Type B pancreatic cell (in vitro differentiated cells): ENCODE measurements around the gene ZNHIT1. TPM values are rescaled to one million over a fixed set of nuclear protein-coding genes. Genes with fewer than 3 reads are reported as not detected.
A peak's percentile ranks its signal among the peaks of the same experiment; 100 is the strongest.

Source experiments
- DNase-seq: peaks from one replicate; pipeline ENCODE4 v3.0.0; 2021; ENCODE audit warnings: mixed read lengths; ENCODE audit not compliant: unreplicated experiment; ENCODE audit errors: extremely low spot score
- H3K27ac Mint-ChIP-seq: 2 replicates; pipeline ENCODE4 v1.8.0; 2021; ENCODE audit warnings: mild to moderate bottlenecking, mixed read lengths
- H3K27me3 Mint-ChIP-seq: 2 replicates; pipeline ENCODE4 v1.8.0; 2021; ENCODE audit warnings: mixed read lengths
- H3K36me3 Mint-ChIP-seq: 2 replicates; pipeline ENCODE4 v1.8.0; 2021; ENCODE audit warnings: mixed read lengths
- H3K4me1 Mint-ChIP-seq: one replicate; pipeline ENCODE4 v1.8.0; 2021; ENCODE audit warnings: mixed read lengths; ENCODE audit not compliant: unreplicated experiment
- H3K4me3 Mint-ChIP-seq: 2 replicates; pipeline ENCODE4 v1.8.0; 2021; ENCODE audit warnings: mild to moderate bottlenecking, mixed read lengths
- H3K9me3 Mint-ChIP-seq: 2 replicates; pipeline ENCODE4 v1.8.0; 2021; ENCODE audit warnings: mixed read lengths
- total RNA-seq: library from RNA; stranded (reverse); gene quantifications from 2 replicates; pipeline ENCODE4 v1.2.1, GENCODE V29; 2021; ENCODE audit warnings: low replicate concordance
- TF ChIP-seq, protein P1 (sequence below): fragments of 200-600 bp; sonication (generic); conservative IDR thresholded peaks from 2 replicates; pipeline ENCODE4 v1.5.0; 2021; ENCODE audit warnings: antibody characterized with exemption, mild to moderate bottlenecking

Gene ZNHIT1
- total RNA-seq, 1 donor from 2014 or later = 61.1 TPM

DNA sequence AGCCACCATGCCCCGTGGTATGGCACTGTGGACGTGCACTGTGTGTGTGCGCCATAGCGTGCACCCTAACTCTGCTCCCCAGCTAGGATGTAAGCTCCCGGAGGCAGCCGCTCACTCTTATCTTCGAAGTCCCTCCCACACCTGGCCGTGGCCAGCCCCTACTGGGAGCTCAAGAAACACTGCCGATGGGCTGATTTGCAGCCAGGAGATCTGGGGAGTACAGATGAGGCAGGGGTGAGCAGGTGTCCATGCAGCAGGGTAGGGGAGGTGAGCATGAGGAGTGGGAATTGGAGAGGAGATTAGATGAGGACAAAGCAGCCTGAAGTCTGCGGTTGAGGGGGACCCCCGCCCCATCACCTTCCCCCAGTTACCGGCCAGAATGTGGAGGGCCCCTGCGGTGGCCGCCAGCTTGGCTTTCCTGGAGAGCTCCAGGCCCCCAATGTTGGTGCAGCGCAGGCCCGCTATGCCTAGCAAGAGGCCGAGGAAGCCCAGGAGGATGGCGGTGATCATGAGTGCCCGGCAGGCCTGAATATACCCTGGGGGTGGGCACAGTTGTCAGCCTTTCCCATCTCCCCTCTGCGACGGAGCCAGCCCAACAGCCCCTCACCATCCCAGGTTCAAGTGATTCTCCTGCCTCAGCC lies 16.1 kb downstream of the ZNHIT1 start:
- Mint-ChIP-seq H3K4me1 (peaks cover 9% of the 10 kb centered on the region), H3K4me3 (no peak overlapping the region), H3K36me3 (no peaks in the 10 kb centered on the region), H3K27me3 (no peaks in the 10 kb centered on the region), H3K9me3 (no peaks in the 10 kb centered on the region), H3K27ac (no peak overlapping the region)
- no peak for DNase-seq
- TF ChIP-seq, protein P1, sequence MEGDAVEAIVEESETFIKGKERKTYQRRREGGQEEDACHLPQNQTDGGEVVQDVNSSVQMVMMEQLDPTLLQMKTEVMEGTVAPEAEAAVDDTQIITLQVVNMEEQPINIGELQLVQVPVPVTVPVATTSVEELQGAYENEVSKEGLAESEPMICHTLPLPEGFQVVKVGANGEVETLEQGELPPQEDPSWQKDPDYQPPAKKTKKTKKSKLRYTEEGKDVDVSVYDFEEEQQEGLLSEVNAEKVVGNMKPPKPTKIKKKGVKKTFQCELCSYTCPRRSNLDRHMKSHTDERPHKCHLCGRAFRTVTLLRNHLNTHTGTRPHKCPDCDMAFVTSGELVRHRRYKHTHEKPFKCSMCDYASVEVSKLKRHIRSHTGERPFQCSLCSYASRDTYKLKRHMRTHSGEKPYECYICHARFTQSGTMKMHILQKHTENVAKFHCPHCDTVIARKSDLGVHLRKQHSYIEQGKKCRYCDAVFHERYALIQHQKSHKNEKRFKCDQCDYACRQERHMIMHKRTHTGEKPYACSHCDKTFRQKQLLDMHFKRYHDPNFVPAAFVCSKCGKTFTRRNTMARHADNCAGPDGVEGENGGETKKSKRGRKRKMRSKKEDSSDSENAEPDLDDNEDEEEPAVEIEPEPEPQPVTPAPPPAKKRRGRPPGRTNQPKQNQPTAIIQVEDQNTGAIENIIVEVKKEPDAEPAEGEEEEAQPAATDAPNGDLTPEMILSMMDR = no peak

DNA sequence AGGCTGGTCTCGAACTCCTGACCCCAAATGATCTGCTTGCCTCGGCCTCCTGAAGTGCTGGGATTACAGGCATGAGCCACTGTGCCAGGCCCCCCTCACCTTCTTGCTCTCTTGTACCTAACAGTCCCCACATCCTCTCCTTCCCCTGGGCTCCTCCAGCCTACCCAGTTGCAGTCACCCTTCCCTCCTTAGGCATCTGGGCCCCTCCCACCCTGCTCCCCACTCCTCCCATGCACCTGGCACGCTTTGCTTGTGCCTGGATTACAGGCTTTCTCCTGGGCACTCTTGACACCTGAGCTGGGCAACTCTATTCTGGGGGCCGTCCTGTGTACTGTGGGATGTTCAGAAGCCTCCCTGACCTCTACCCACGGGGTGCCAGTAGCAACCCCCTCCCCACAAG lies 16.7 kb downstream of the ZNHIT1 start:
- TF ChIP-seq, protein P1 = no peak
- Mint-ChIP-seq H3K27ac (no peak overlapping the region), H3K36me3 (no peaks in the 10 kb centered on the region), H3K4me1 (peaks cover 9% of the 10 kb centered on the region), H3K9me3 (no peaks in the 10 kb centered on the region), H3K27me3 (no peaks in the 10 kb centered on the region), H3K4me3 (peak overlapping the region; percentile 61)
- no peak for DNase-seq

DNA sequence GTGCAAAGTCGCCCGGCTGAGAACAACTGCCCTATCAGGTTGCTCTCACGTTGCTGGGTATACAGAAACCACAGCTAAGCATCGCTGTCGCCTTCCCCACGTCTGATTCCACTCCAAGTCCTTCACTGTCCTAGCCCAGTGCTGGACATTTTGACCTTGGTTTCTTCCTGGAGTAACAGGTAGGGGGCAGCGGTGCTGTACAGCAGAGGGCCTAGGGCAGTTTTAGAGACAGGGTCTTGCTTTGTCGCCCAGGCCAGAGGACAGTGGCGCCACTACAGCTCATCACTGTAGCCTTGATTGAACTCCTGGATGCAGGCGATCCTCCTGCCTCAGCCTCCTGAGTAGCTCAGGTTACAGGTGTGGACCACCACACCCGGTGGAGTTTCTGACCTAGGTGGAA lies 17.1 kb downstream of the ZNHIT1 start:
- no peak overlapping the region for H3K27ac Mint-ChIP-seq
- H3K27me3 Mint-ChIP-seq = no peaks in the 10 kb centered on the region
- TF ChIP-seq, protein P1 = peak; percentile 56
- no peaks in the 10 kb centered on the region for H3K9me3 Mint-ChIP-seq
- peaks cover 9% of the 10 kb centered on the region for H3K4me1 Mint-ChIP-seq
- no peak for DNase-seq
- H3K4me3 Mint-ChIP-seq = peak overlapping the region; percentile 61
- H3K36me3 Mint-ChIP-seq = no peaks in the 10 kb centered on the region

DNA sequence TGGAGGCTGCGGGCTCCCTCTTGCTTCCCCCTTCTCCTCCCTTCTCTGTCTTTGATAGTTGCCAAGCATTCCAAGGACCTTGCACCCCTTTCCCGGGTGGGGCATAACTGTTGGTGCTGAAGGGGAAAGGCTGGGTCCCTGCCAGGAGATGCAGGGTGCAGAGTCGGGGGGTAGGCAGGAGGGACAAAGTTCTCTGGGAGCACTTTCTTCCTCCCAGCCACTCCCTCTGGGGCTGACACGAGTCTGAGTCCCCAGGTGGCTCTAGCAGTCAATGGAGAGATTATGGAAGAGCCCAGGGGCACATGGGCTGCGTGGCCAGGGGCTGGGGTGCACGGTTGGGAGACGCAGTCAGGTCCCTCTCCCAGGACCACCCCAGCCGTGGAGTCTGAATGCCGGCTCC lies 17.6 kb downstream of the ZNHIT1 start:
- Mint-ChIP-seq H3K9me3 (no peaks in the 10 kb centered on the region), H3K4me3 (no peak overlapping the region), H3K36me3 (no peaks in the 10 kb centered on the region), H3K4me1 (peaks cover 9% of the 10 kb centered on the region), H3K27ac (no peak overlapping the region), H3K27me3 (no peaks in the 10 kb centered on the region)
- TF ChIP-seq, protein P1 = no peak
- no peak for DNase-seq

DNA sequence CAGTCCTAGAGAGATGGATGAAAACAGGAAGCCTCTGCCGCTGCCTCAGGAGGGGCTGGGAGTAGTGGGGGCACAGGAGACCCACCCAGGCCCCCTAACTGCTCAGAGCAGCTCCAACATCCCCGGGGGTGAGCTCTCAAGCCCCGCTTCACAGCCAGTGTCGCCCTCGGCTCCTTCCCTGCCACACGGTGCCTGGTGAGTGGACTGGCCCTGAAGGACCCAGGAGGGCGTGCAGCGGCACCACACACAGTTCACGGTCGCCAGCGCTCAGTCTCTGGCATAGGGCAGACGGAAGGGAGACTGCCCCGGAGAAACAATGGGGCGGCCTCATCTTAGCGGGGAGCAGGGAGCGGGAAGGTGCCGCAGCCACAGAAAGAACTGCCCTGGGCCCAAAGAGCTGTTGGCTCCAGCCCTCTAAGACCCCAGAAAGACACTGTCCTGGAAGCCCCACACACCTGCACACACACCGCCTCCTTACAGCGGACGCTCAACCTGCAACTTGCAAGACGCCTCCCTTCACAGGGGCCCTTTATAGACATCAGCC lies 18.4 kb downstream of the ZNHIT1 start:
- no peaks in the 10 kb centered on the region for H3K36me3 Mint-ChIP-seq
- H3K27me3 Mint-ChIP-seq = no peaks in the 10 kb centered on the region
- H3K4me1 Mint-ChIP-seq = peaks cover 5% of the 10 kb centered on the region
- H3K4me3 Mint-ChIP-seq = no peak overlapping the region
- no peaks in the 10 kb centered on the region for H3K9me3 Mint-ChIP-seq
- DNase-seq = no peak
- TF ChIP-seq, protein P1 = no peak
- no peak overlapping the region for H3K27ac Mint-ChIP-seq
